ENCODE data around the gene NEAT1. TPM values are rescaled to one million over a fixed set of nuclear protein-coding genes. Genes with fewer than 3 reads are reported as not detected.
A peak's percentile ranks its signal among the peaks of the same experiment; 100 is the strongest.

The NEAT1 gene
- total RNA-seq = 17.4 and 141 TPM in 2 replicates

GRCh38 chr11:65422633-65423515 is at the start of gene NEAT1:
NEAT1 (plus strand) TSS chr11:65422798.
- DNase-seq (ENCODE audit: low read depth) = peak; percentile 75

- DNase-seq (ENCODE audit: low read depth) = no peak
These were observed 48.6 kb upstream of the NEAT1 start for GRCh38 chr11:65373839-65374580.

GRCh38 chr11:65375012-65375411 is 47.6 kb upstream of the NEAT1 start:
- DNase-seq (ENCODE audit: low read depth) = no peak

GRCh38 chr11:65376138-65376713 is 46.4 kb upstream of the NEAT1 start:
- no peak for DNase-seq (ENCODE audit: low read depth)

- no peak for DNase-seq (ENCODE audit: low read depth)
These were observed 45.6 kb upstream of the NEAT1 start for GRCh38 chr11:65377036-65377435.

- DNase-seq (ENCODE audit: low read depth) = no peak
These were observed 44.8 kb upstream of the NEAT1 start for GRCh38 chr11:65377777-65378176.

GRCh38 chr11:65378208-65378927 is 44.2 kb upstream of the NEAT1 start:
- peak; percentile 29 for DNase-seq (ENCODE audit: low read depth)

GRCh38 chr11:65378928-65379638 is 43.5 kb upstream of the NEAT1 start:
- no peak for DNase-seq (ENCODE audit: low read depth)

GRCh38 chr11:65379698-65380459 is 42.7 kb upstream of the NEAT1 start:
- no peak for DNase-seq (ENCODE audit: low read depth)

GRCh38 chr11:65380460-65381119 is 42.0 kb upstream of the NEAT1 start:
- no peak for DNase-seq (ENCODE audit: low read depth)

GRCh38 chr11:65381716-65382032 is 40.9 kb upstream of the NEAT1 start:
- peak; percentile 85 for DNase-seq (ENCODE audit: low read depth)

GRCh38 chr11:65382033-65382803 is 40.4 kb upstream of the NEAT1 start, which contains the start of gene SLC25A45:
SLC25A45 (minus strand) TSS chr11:65382646; CDS start chr11:65381951, 695 bp downstream.
- peak; percentile 97 for DNase-seq (ENCODE audit: low read depth)

GRCh38 chr11:65382804-65383368 is 39.7 kb upstream of the NEAT1 start:
- no peak for DNase-seq (ENCODE audit: low read depth)

GRCh38 chr11:65383778-65384177 is 38.8 kb upstream of the NEAT1 start:
- DNase-seq (ENCODE audit: low read depth) = no peak

- DNase-seq (ENCODE audit: low read depth) = no peak
These were observed 38.2 kb upstream of the NEAT1 start for GRCh38 chr11:65384301-65384889.

- peak; percentile 35 for DNase-seq (ENCODE audit: low read depth)
These were observed 36.1 kb upstream of the NEAT1 start, which contains the start of gene FRMD8 for GRCh38 chr11:65386307-65387140. FRMD8 (plus strand) TSS chr11:65386637; CDS start chr11:65387037, 400 bp downstream.

- no peak for DNase-seq (ENCODE audit: low read depth)
These were observed 33.9 kb upstream of the NEAT1 start for GRCh38 chr11:65388731-65389130.
